Hematopoietic multipotent progenitor cell treated with erythropoietin and hydrocortisone succinate and interleukin-3 and kit ligand, for 4 days (in vitro differentiated cells): Measurements from ENCODE around the gene ARHGEF18.
"Not testable (repeated sequence)": the region's sequence is repeated elsewhere in the genome, so short reads cannot be mapped to it uniquely, and the experiment has no call there.

Experiments
- DNase-seq: peaks from one replicate; pipeline ENCODE4 v3.0.0-alpha.2; 2015

The ARHGEF18 gene

GRCh38 chr19:7348587-7349230 is at the start of gene ARHGEF18:
Gene ARHGEF18 (plus strand): TSS chr19:7348937. CDS start chr19:7362891, 13,954 bp downstream.
- DNase-seq = peak; percentile 93

- DNase-seq = no peak
Observed at GRCh38 chr19:7301525-7301924, 47.2 kb upstream of the ARHGEF18 start.

- DNase-seq = no peak
Observed at GRCh38 chr19:7303470-7303869, 45.3 kb upstream of the ARHGEF18 start.

GRCh38 chr19:7304200-7304599 is 44.5 kb upstream of the ARHGEF18 start:
- DNase-seq = no peak

- DNase-seq = no peak
Observed at GRCh38 chr19:7307590-7308218, 41.0 kb upstream of the ARHGEF18 start.

- DNase-seq = not testable (repeated sequence)
Observed at GRCh38 chr19:7308327-7308726, 40.4 kb upstream of the ARHGEF18 start.

- no peak for DNase-seq
Observed at GRCh38 chr19:7311911-7312310, 36.8 kb upstream of the ARHGEF18 start.

GRCh38 chr19:7312816-7313215 is 35.9 kb upstream of the ARHGEF18 start:
- no peak for DNase-seq

GRCh38 chr19:7318176-7318575 is 30.6 kb upstream of the ARHGEF18 start:
- DNase-seq = no peak

GRCh38 chr19:7326105-7326877 is 22.4 kb upstream of the ARHGEF18 start:
- DNase-seq = peak; percentile 55

- DNase-seq = no peak
Observed at GRCh38 chr19:7327802-7328201, 20.9 kb upstream of the ARHGEF18 start.

- DNase-seq = peak; percentile 46
Observed at GRCh38 chr19:7328647-7329046, 20.1 kb upstream of the ARHGEF18 start.

- DNase-seq = no peak
Observed at GRCh38 chr19:7331446-7331845, 17.3 kb upstream of the ARHGEF18 start.

GRCh38 chr19:7333198-7334118 is 15.3 kb upstream of the ARHGEF18 start:
- no peak for DNase-seq

- no peak for DNase-seq
Observed at GRCh38 chr19:7336321-7336973, 12.3 kb upstream of the ARHGEF18 start.

GRCh38 chr19:7337380-7338194 is 11.2 kb upstream of the ARHGEF18 start:
- DNase-seq = peak; percentile 98

GRCh38 chr19:7340959-7341837 is 7.5 kb upstream of the ARHGEF18 start:
- peak; percentile 93 for DNase-seq

GRCh38 chr19:7342143-7342542 is 6.6 kb upstream of the ARHGEF18 start:
- DNase-seq = no peak

GRCh38 chr19:7346488-7346971 is 2.2 kb upstream of the ARHGEF18 start:
- no peak for DNase-seq

GRCh38 chr19:7346997-7347396 is 1.7 kb upstream of the ARHGEF18 start:
- not testable (repeated sequence) for DNase-seq
